ENCODE results near the gene GOT1.

The GOT1 gene

DNA sequence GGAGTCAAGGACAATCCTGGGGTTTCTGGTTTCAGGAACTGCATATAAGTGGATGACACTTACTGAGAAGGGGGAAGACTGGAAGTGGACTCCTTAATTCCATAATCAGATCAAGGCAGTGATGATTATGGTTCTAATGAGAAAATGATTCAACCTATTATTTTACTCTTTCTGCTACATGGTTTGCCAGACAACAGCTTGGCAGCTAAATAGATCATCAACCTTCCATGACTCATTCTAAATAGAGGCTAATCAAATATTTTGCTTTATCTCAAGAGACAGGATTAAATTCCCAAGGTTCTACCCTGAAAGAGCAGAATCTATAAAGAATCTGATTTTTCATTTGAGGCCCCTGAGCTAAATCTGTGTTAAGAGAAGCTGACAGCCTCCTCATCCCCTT is 55.0 kb downstream of the GOT1 start:
- H3K27ac ChIP-seq (ENCODE audit: extremely low read depth, low read depth, low read length) = 0 out of 2 replicates have a peak overlapping the region, but pooled peaks have one; percentile 33
- ChIA-PET POLR2A (no interaction called here), CTCF (no interaction called here)
- H3K4me3 ChIP-seq (ENCODE audit: low read depth, low read length) = no peak overlapping the region
- no peak for TF ChIP-seq ZNF350 (tag by site-specific recombination; IDR thresholded peaks at IDR 0.05)
- no peak for TF ChIP-seq ZNF404 (tag by site-specific recombination; IDR thresholded peaks at IDR 0.05)
- no peak for TF ChIP-seq OVOL3 (tag by site-specific recombination; IDR thresholded peaks at IDR 0.05)
- TF ChIP-seq ZNF837 (tag by site-specific recombination; IDR thresholded peaks at IDR 0.05) = no peak
- TF ChIP-seq, protein P1, sequence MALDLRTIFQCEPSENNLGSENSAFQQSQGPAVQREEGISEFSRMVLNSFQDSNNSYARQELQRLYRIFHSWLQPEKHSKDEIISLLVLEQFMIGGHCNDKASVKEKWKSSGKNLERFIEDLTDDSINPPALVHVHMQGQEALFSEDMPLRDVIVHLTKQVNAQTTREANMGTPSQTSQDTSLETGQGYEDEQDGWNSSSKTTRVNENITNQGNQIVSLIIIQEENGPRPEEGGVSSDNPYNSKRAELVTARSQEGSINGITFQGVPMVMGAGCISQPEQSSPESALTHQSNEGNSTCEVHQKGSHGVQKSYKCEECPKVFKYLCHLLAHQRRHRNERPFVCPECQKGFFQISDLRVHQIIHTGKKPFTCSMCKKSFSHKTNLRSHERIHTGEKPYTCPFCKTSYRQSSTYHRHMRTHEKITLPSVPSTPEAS (tag by site-specific recombination; IDR thresholded peaks at IDR 0.05) = no peak
- no peak for TF ChIP-seq ZNF843 (tag by site-specific recombination; IDR thresholded peaks at IDR 0.05)
- no peak for TF ChIP-seq ZNF830 (tag by site-specific recombination; IDR thresholded peaks at IDR 0.05; ENCODE audit: low read depth)
- H3K9me3 ChIP-seq (ENCODE audit: control insufficient read depth, insufficient read depth, low read depth, low read length) = no peaks in the 10 kb centered on the region
- peaks cover 18% of the 10 kb centered on the region for H3K4me1 ChIP-seq (ENCODE audit: control insufficient read depth, insufficient read depth, low read length)
- peaks cover 0 to 4% of the 10 kb centered on the region in 2 experiments; a peak in 1 of 3 replicates for H3K36me3 ChIP-seq (ENCODE audit: control insufficient read depth in 2 of 2, insufficient read depth in 1 of 2, low read length in 2 of 2)

DNA sequence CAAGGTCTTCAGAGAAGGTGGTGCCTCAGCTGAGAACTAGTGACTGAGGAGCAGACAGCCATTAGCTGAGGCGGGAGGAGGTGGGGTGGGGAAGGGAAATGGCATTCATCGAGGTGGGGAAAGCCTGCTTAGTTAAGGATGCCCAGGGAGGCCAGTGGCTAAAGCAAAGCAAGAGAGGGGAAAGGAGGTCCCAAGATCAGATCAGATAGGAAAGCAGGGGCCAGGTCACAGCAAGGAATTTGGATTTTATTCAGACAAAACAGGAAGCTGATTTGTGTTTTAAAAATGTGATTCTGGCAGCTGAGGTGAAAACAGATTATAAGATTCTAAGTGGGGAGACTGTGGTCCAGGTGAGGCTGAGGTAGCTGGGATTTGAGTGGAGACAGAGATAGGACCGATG is 55.5 kb downstream of the GOT1 start:
- TF ChIP-seq ZNF621 (tag by site-specific recombination; IDR thresholded peaks at IDR 0.05) = no peak
- TF ChIP-seq ZNF169 (tag by site-specific recombination; IDR thresholded peaks at IDR 0.05) = peak; percentile 38; the same call in 1 of the 2 replicates
- no peak for TF ChIP-seq ZNF121 (tag by site-specific recombination; IDR thresholded peaks at IDR 0.05)
- 0 out of 2 replicates have a peak, but pooled peaks have one; percentile 29 for TF ChIP-seq YY2 (tag by site-specific recombination; IDR thresholded peaks at IDR 0.05)
- no peak for TF ChIP-seq ZNF404 (tag by site-specific recombination; IDR thresholded peaks at IDR 0.05)
- no peak for TF ChIP-seq EGR2 (tag by site-specific recombination; IDR thresholded peaks at IDR 0.05; ENCODE audit: low read depth)
- TF ChIP-seq, protein P2, sequence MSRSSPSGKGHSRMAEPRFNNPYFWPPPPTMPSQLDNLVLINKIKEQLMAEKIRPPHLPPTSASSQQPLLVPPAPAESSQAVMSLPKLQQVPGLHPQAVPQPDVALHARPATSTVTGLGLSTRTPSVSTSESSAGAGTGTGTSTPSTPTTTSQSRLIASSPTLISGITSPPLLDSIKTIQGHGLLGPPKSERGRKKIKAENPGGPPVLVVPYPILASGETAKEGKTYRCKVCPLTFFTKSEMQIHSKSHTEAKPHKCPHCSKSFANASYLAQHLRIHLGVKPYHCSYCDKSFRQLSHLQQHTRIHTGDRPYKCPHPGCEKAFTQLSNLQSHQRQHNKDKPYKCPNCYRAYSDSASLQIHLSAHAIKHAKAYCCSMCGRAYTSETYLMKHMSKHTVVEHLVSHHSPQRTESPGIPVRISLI (tag by site-specific recombination; IDR thresholded peaks at IDR 0.05) = no peak
- TF ChIP-seq, protein P3, sequence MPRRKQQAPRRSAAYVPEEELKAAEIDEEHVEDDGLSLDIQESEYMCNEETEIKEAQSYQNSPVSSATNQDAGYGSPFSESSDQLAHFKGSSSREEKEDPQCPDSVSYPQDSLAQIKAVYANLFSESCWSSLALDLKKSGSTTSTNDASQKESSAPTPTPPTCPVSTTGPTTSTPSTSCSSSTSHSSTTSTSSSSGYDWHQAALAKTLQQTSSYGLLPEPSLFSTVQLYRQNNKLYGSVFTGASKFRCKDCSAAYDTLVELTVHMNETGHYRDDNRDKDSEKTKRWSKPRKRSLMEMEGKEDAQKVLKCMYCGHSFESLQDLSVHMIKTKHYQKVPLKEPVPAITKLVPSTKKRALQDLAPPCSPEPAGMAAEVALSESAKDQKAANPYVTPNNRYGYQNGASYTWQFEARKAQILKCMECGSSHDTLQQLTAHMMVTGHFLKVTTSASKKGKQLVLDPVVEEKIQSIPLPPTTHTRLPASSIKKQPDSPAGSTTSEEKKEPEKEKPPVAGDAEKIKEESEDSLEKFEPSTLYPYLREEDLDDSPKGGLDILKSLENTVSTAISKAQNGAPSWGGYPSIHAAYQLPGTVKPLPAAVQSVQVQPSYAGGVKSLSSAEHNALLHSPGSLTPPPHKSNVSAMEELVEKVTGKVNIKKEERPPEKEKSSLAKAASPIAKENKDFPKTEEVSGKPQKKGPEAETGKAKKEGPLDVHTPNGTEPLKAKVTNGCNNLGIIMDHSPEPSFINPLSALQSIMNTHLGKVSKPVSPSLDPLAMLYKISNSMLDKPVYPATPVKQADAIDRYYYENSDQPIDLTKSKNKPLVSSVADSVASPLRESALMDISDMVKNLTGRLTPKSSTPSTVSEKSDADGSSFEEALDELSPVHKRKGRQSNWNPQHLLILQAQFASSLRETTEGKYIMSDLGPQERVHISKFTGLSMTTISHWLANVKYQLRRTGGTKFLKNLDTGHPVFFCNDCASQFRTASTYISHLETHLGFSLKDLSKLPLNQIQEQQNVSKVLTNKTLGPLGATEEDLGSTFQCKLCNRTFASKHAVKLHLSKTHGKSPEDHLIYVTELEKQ (tag by site-specific recombination; IDR thresholded peaks at IDR 0.05; ENCODE audit: borderline replicate concordance) = no peak
- no peak for TF ChIP-seq ZNF146 (tag by site-specific recombination; IDR thresholded peaks at IDR 0.05)
- TF ChIP-seq ZNF138 (tag by site-specific recombination; IDR thresholded peaks at IDR 0.05; ENCODE audit: borderline replicate concordance) = no peak
- peaks cover 0 to 3% of the 10 kb centered on the region in 2 experiments; a peak in 1 of 3 replicates for H3K36me3 ChIP-seq (ENCODE audit: control insufficient read depth in 2 of 2, insufficient read depth in 1 of 2, low read length in 2 of 2)
- ChIA-PET POLR2A (no interaction called here), CTCF (no interaction called here)
- no peak overlapping the region for H3K4me3 ChIP-seq (ENCODE audit: low read depth, low read length)
- peaks cover 18% of the 10 kb centered on the region for H3K4me1 ChIP-seq (ENCODE audit: control insufficient read depth, insufficient read depth, low read length)
- H3K9me3 ChIP-seq (ENCODE audit: control insufficient read depth, insufficient read depth, low read depth, low read length) = no peaks in the 10 kb centered on the region
- peak overlapping the region; percentile 33; the same call in 1 of the 2 replicates for H3K27ac ChIP-seq (ENCODE audit: extremely low read depth, low read depth, low read length)

DNA sequence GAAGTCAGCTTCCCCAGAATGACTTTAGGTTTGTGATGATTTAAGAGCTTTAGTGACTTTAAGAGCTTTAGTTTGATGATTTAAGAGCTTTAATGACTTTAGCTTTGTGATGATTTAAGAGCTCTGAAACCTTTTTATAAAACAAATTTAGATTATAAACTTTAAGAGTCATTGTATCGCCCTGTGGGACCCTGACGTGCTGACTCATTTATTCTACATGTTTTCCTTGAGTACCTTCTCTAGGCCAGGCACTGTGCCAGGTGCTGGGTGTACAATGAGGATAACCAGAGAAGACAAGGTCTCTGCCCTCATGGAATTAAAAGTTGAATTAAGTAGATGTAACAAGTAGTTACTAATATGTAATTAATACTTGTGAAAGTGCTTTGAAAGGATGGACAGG is 55.9 kb downstream of the GOT1 start:
- Histone ChIP-seq H3K4me1 (ENCODE audit: control insufficient read depth, insufficient read depth, low read length) (peaks cover 18% of the 10 kb centered on the region), H3K36me3 (ENCODE audit: control insufficient read depth in 2 of 2, insufficient read depth in 1 of 2, low read length in 2 of 2) (no peaks in the 10 kb centered on the region; a peak in 1 of 3 replicates), H3K27ac (ENCODE audit: extremely low read depth, low read depth, low read length) (peak overlapping the region; percentile 33; the same call in 1 of the 2 replicates), H3K9me3 (ENCODE audit: control insufficient read depth, insufficient read depth, low read depth, low read length) (no peaks in the 10 kb centered on the region), H3K4me3 (ENCODE audit: low read depth, low read length) (no peak overlapping the region)
- CTCF ChIA-PET = no interaction called here
- POLR2A ChIA-PET = no interaction called here
- TF ChIP-seq, protein P4, sequence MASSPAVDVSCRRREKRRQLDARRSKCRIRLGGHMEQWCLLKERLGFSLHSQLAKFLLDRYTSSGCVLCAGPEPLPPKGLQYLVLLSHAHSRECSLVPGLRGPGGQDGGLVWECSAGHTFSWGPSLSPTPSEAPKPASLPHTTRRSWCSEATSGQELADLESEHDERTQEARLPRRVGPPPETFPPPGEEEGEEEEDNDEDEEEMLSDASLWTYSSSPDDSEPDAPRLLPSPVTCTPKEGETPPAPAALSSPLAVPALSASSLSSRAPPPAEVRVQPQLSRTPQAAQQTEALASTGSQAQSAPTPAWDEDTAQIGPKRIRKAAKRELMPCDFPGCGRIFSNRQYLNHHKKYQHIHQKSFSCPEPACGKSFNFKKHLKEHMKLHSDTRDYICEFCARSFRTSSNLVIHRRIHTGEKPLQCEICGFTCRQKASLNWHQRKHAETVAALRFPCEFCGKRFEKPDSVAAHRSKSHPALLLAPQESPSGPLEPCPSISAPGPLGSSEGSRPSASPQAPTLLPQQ (tag by site-specific recombination; IDR thresholded peaks at IDR 0.05) = peak; percentile 76
- TF ChIP-seq, protein P5, sequence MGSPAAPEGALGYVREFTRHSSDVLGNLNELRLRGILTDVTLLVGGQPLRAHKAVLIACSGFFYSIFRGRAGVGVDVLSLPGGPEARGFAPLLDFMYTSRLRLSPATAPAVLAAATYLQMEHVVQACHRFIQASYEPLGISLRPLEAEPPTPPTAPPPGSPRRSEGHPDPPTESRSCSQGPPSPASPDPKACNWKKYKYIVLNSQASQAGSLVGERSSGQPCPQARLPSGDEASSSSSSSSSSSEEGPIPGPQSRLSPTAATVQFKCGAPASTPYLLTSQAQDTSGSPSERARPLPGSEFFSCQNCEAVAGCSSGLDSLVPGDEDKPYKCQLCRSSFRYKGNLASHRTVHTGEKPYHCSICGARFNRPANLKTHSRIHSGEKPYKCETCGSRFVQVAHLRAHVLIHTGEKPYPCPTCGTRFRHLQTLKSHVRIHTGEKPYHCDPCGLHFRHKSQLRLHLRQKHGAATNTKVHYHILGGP (tag by site-specific recombination; IDR thresholded peaks at IDR 0.05) = peak; percentile 61; the same call in 1 of the 2 replicates
- 0 out of 2 replicates have a peak, but pooled peaks have one; percentile 27 for TF ChIP-seq KLF16 (tag by site-specific recombination; IDR thresholded peaks at IDR 0.05)
- TF ChIP-seq MZF1 (tag by site-specific recombination; IDR thresholded peaks at IDR 0.05; ENCODE audit: borderline replicate concordance) = no peak
- TF ChIP-seq ZNF629 (tag by site-specific recombination; IDR thresholded peaks at IDR 0.05) = 0 out of 2 replicates have a peak, but pooled peaks have one; percentile 31
- TF ChIP-seq ZNF302 (tag by site-specific recombination; IDR thresholded peaks at IDR 0.05; ENCODE audit: low read depth) = no peak
- TF ChIP-seq ZNF843 (tag by site-specific recombination; IDR thresholded peaks at IDR 0.05) = peak; percentile 84
- TF ChIP-seq FEZF1 (tag by site-specific recombination; IDR thresholded peaks at IDR 0.05) = peak; percentile 81
- TF ChIP-seq GLIS1 (tag by site-specific recombination; IDR thresholded peaks at IDR 0.05) = 0 out of 2 replicates have a peak, but pooled peaks have one; percentile 6
